PC-3 (cell line): Measurements from ENCODE around the gene CDC45.

Experiments used
- EZH2 ChIP-seq: fragments of 300-600 bp; sonication (generic); IDR thresholded peaks from one replicate; pipeline ENCODE4 v1.6.1; 2017; ENCODE audit warnings: antibody characterized with exemption, mild to moderate bottlenecking, low read length; ENCODE audit not compliant: unreplicated experiment
- TF ChIP-seq, protein P1 (sequence below): fragments of 300-600 bp; sonication (generic); conservative IDR thresholded peaks from 2 replicates; pipeline ENCODE4 v1.5.1; 2017; ENCODE audit warnings: antibody characterized with exemption, low read depth, mild to moderate bottlenecking, low read length

DNA sequence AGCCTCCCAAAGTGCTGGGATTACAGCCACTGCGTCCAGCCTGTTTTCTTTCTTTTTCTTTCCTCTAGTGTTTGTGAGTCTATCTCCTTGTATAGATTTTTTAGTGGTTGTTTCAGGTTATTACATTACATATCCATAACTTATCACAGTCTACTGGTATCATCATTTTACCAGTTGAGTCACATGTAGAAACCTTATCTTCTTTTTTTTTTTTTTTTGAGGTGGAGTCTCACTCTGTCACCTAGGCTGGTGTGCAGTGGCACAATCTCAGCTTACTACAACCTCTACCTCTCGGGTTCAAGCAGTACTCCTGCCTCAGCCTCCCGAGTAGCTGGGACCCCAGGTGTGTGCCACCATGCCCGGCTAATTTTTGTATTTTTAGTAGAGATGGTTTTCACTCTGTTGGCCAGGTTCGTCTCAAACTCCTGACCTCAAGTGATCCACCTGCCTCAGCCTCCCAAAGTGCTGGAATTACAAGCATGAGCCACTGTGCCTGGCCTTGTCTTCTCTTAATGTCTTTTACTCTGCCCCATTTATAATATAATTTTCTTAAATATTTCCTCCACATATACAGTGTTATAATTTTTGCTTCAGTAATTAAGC is 11.0 kb downstream of the CDC45 start:
- TF ChIP-seq, protein P1, sequence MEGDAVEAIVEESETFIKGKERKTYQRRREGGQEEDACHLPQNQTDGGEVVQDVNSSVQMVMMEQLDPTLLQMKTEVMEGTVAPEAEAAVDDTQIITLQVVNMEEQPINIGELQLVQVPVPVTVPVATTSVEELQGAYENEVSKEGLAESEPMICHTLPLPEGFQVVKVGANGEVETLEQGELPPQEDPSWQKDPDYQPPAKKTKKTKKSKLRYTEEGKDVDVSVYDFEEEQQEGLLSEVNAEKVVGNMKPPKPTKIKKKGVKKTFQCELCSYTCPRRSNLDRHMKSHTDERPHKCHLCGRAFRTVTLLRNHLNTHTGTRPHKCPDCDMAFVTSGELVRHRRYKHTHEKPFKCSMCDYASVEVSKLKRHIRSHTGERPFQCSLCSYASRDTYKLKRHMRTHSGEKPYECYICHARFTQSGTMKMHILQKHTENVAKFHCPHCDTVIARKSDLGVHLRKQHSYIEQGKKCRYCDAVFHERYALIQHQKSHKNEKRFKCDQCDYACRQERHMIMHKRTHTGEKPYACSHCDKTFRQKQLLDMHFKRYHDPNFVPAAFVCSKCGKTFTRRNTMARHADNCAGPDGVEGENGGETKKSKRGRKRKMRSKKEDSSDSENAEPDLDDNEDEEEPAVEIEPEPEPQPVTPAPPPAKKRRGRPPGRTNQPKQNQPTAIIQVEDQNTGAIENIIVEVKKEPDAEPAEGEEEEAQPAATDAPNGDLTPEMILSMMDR, result no peak
- no peak for TF ChIP-seq EZH2
